Prostate gland (tissue), 2 donors: ENCODE measurements around the gene ARHGAP42. TPM values are rescaled to one million over a fixed set of nuclear protein-coding genes. Genes with fewer than 3 reads are reported as not detected.

Experiments
- DNase-seq: peaks from one replicate; pipeline ENCODE4 v3.0.0-alpha.2; 2019; ENCODE audit warnings: low spot score
- H3K27ac ChIP-seq, 2 donors: fragments of 200-600 bp; sonication (generic); 2 replicates each; pipeline ENCODE4 v1.5.1; 2017 to 2019
- H3K27me3 ChIP-seq: fragments of 200-600 bp; sonication (generic); replicated peaks from 2 replicates; pipeline ENCODE4 v1.5.1; 2019; ENCODE audit not compliant: insufficient read depth
- H3K36me3 ChIP-seq, 2 donors: fragments of 200-600 bp; sonication (generic); 1 replicate in 1 of 2; 2 replicates in 1 of 2; pipeline versions ENCODE4 v1.5.1 to v1.8.1; 2017 to 2019
- H3K4me1 ChIP-seq: fragments of 200-600 bp; sonication (generic); replicated peaks from 2 replicates; pipeline ENCODE4 v1.5.1; 2019
- H3K4me3 ChIP-seq, 2 donors: fragments of 200-600 bp; sonication (generic); 2 replicates each; pipeline ENCODE4 v1.5.1; 2017 to 2019
- H3K9me3 ChIP-seq: fragments of 200-600 bp; sonication (generic); 2 replicates; pipeline ENCODE4 v1.5.1; 2017
- CTCF ChIP-seq, 4 experiments: fragments of 200-600 bp in 2 of 4; fragments of 450-650 bp in 2 of 4; sonication (generic) in 2 of 4; IDR thresholded peaks; 1 replicate in 3 of 4; 2 replicates in 1 of 4; pipeline ENCODE4 v1.5.1; 2016 to 2019; ENCODE audit warnings: antibody characterized with exemption in 4 of 4, mild to moderate bottlenecking in 2 of 4, moderate library complexity in 2 of 4
- POLR2A ChIP-seq: fragments of 450-650 bp; IDR thresholded peaks from one replicate; pipeline ENCODE4 v1.6.1; 2016; ENCODE audit warnings: antibody characterized with exemption, mild to moderate bottlenecking
- POLR2AphosphoS5 ChIP-seq: sonication (generic); formaldehyde crosslinking; IDR thresholded peaks from one replicate; pipeline ENCODE4 v1.6.1; 2017; ENCODE audit warnings: antibody characterized with exemption
- WGBS: methylation state at CpG from one replicate; pipeline ENCODE4 v1.1.5; 2018; 5-methylcytosine and 5-hydroxymethylcytosine counted together
- intact Hi-C: fragments of 100-400 bp; cut with DNase I; formaldehyde crosslinking; loops from one replicate; pipeline ENCODE4 v1.14.2; 2022
- total RNA-seq, 2 donors: library from RNA; depleted of rRNA; stranded (reverse); fragments of >200 nt; gene quantifications; one replicate each; pipeline ENCODE4 v1.1.0, GENCODE V29; 2016

ARHGAP42 gene
- total RNA-seq, 2 donors from 2014 or later: 12.8 to 20.5 TPM

GRCh38 chr11:100991541-100991940 is 304.5 kb downstream of the ARHGAP42 start:
- Histone ChIP-seq H3K9me3 (no peaks in the 10 kb centered on the region), H3K4me3 (no peak overlapping the region), H3K27ac (no peak overlapping the region), H3K36me3 (no peaks in the 10 kb centered on the region), H3K4me1 (no peaks in the 10 kb centered on the region), H3K27me3 (no peaks in the 10 kb centered on the region)
- DNase-seq: no peak
- TF ChIP-seq CTCF (IDR thresholded peaks at IDR 0.05) (no peak), POLR2AphosphoS5 (no peak), POLR2A (no peak)
- 46% methylated on average over 2 of the region's 2 CpGs for WGBS
- intact Hi-C loops: no loop called here

DNA sequence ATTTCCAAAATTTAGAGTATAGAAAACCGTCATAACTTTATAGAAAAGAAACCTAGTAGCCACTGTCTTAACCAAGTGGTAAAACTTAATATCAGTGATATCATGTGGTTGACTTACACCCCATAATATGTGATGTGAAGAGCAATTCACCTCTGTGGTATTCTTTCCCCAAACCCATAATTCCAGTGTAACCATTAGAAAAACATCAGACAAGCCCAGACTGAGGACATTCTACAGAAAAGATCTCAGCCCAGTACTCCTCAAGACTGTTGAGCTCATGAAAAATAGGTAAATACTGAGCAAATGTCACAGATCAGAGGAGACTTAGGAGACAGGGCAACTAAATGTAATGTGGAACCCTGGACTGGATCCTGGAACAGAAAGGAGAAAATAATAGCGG is 307.9 kb downstream of the ARHGAP42 start:
- TF ChIP-seq POLR2AphosphoS5 (no peak), CTCF (IDR thresholded peaks at IDR 0.05) (no peak), POLR2A (no peak)
- no peaks in the 10 kb centered on the region for H3K36me3 ChIP-seq
- DNase-seq: no peak
- H3K4me3 ChIP-seq: no peak overlapping the region
- intact Hi-C loops: no loop called here
- H3K9me3 ChIP-seq: no peaks in the 10 kb centered on the region
- no peaks in the 10 kb centered on the region for H3K27me3 ChIP-seq
- H3K27ac ChIP-seq: no peak overlapping the region
- 99% methylated on average over 2 of the region's 2 CpGs for WGBS
- no peaks in the 10 kb centered on the region for H3K4me1 ChIP-seq

- 86% methylated on average over 1 of the region's 1 CpG for WGBS
- no peak overlapping the region for H3K27ac ChIP-seq
- no peak for DNase-seq
These were observed 312.7 kb downstream of the ARHGAP42 start for GRCh38 chr11:100999756-101000155.

DNA sequence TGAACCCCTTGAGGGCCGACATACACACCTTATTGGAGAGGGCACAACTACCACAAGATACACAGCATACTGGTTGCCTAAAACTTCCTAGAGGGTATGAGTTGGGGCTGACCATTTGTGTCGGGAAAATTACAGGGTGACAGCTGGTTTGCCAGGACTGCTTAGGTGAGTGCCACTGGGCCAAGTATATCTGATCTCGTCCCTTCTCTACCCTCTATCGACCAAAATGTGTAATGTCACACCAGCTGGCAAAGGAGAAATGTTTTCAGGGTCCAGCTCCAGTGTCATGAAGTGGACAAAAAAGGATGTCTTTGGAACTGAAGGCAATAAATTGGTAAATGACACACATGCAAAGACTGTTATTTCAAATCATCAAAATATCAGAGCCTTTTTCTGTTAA is 316.4 kb downstream of the ARHGAP42 start:
- no peak overlapping the region for H3K4me3 ChIP-seq
- H3K27me3 ChIP-seq: no peaks in the 10 kb centered on the region
- DNase-seq: no peak
- WGBS: 87% methylated on average over 4 of the region's 4 CpGs
- no peaks in the 10 kb centered on the region for H3K36me3 ChIP-seq
- H3K9me3 ChIP-seq: no peaks in the 10 kb centered on the region
- TF ChIP-seq CTCF (IDR thresholded peaks at IDR 0.05) (no peak), POLR2AphosphoS5 (no peak), POLR2A (no peak)
- intact Hi-C loops: no loop called here
- H3K4me1 ChIP-seq: no peaks in the 10 kb centered on the region
- no peak overlapping the region for H3K27ac ChIP-seq

More at GRCh38 chr11:100999756-101000155, 312.7 kb downstream of the ARHGAP42 start:
- Histone ChIP-seq H3K4me1 (no peaks in the 10 kb centered on the region), H3K4me3 (no peak overlapping the region), H3K36me3 (no peaks in the 10 kb centered on the region), H3K27me3 (no peaks in the 10 kb centered on the region), H3K9me3 (no peaks in the 10 kb centered on the region)
- no peak for TF ChIP-seq POLR2A
- no peak for TF ChIP-seq CTCF (IDR thresholded peaks at IDR 0.05)
- TF ChIP-seq POLR2AphosphoS5: no peak
- intact Hi-C loops: no loop called here

GRCh38 chr11:101008961-101009689 is 322.0 kb downstream of the ARHGAP42 start:
- Histone ChIP-seq H3K36me3 (no peaks in the 10 kb centered on the region), H3K27ac (no peak overlapping the region), H3K4me1 (no peaks in the 10 kb centered on the region), H3K4me3 (no peak overlapping the region), H3K27me3 (no peaks in the 10 kb centered on the region), H3K9me3 (no peaks in the 10 kb centered on the region)
- WGBS: 79% methylated on average over 1 of the region's 1 CpG
- no peak for TF ChIP-seq POLR2A
- TF ChIP-seq CTCF (IDR thresholded peaks at IDR 0.05): no peak
- intact Hi-C loops: no loop called here
- no peak for DNase-seq
